ENCODE results near the gene PARP2. TPM values are rescaled to one million over a fixed set of nuclear protein-coding genes. Genes with fewer than 3 reads are reported as not detected.

The PARP2 gene
- total and polyA plus RNA-seq, 2 of the 8 experiments (the other 6 are each of a cell fraction or from before 2014, with no cell fraction given) = 27.7 to 41.7 TPM

Small RNA genes lying within 50 kb of the gene (small RNA-seq; reads per million reads assigned to genes)
- gene SNORA79B (ENCODE audit: insufficient read depth) (1.0 reads per million), gene SNORD126 (ENCODE audit: insufficient read depth) (348 reads per million, percentile 99 among the genes with 10 or more reads in this experiment)

Other genes starting within 250 kb of the PARP2 start
- gene OR4K17, start 232.9 kb upstream of the PARP2 start, total RNA-seq (2021; fragmentation: NEBNext Ultra II Directional; extraction: Animal tissue kit (Norgen Biotek cat#: 25700)) = not detected in 2 replicates
- not detected in 2 replicates for gene OR4K17, start 232.9 kb upstream of the PARP2 start, polyA plus RNA-seq (2011; rRNA removed)
- gene OR4N5, start 204.8 kb upstream of the PARP2 start, total RNA-seq (2021; fragmentation: NEBNext Ultra II Directional; extraction: Animal tissue kit (Norgen Biotek cat#: 25700)) = not detected in 2 replicates
- not detected in 2 replicates for gene OR4N5, start 204.8 kb upstream of the PARP2 start, polyA plus RNA-seq (2011; rRNA removed)
- gene OR11G2, start 152.7 kb upstream of the PARP2 start, total RNA-seq (2021; fragmentation: NEBNext Ultra II Directional; extraction: Animal tissue kit (Norgen Biotek cat#: 25700)) = not detected in 2 replicates
- not detected in 2 replicates for gene OR11G2, start 152.7 kb upstream of the PARP2 start, polyA plus RNA-seq (2011; rRNA removed)
- gene OR11H6, start 119.9 kb upstream of the PARP2 start, total RNA-seq (2021; fragmentation: NEBNext Ultra II Directional; extraction: Animal tissue kit (Norgen Biotek cat#: 25700)) = not detected in 2 replicates
- not detected in 2 replicates for gene OR11H6, start 119.9 kb upstream of the PARP2 start, polyA plus RNA-seq (2011; rRNA removed)
- gene OR11H7, start 114.7 kb upstream of the PARP2 start, total RNA-seq (2021; fragmentation: NEBNext Ultra II Directional; extraction: Animal tissue kit (Norgen Biotek cat#: 25700)) = not detected in 2 replicates
- gene OR11H7, start 114.7 kb upstream of the PARP2 start, polyA plus RNA-seq (2011; rRNA removed) = not detected in 2 replicates
- not detected in 2 replicates for gene OR11H4, start 104.3 kb upstream of the PARP2 start, total RNA-seq (2021; fragmentation: NEBNext Ultra II Directional; extraction: Animal tissue kit (Norgen Biotek cat#: 25700))
- not detected in 2 replicates for gene OR11H4, start 104.3 kb upstream of the PARP2 start, polyA plus RNA-seq (2011; rRNA removed)
- gene TTC5, start 37.7 kb upstream of the PARP2 start, total RNA-seq (2021; fragmentation: NEBNext Ultra II Directional; extraction: Animal tissue kit (Norgen Biotek cat#: 25700)) = 18.0 and 20.7 TPM in 2 replicates
- gene TTC5, start 37.7 kb upstream of the PARP2 start, polyA plus RNA-seq (2011; rRNA removed) = 6.4 and 9.1 TPM in 2 replicates
- 156 and 173 TPM in 2 replicates for gene CCNB1IP1, start 10.4 kb upstream of the PARP2 start, total RNA-seq (2021; fragmentation: NEBNext Ultra II Directional; extraction: Animal tissue kit (Norgen Biotek cat#: 25700))
- 180 and 277 TPM in 2 replicates for gene CCNB1IP1, start 10.4 kb upstream of the PARP2 start, polyA plus RNA-seq (2011; rRNA removed)
- gene TEP1, start 69.9 kb downstream of the PARP2 start, total RNA-seq (2021; fragmentation: NEBNext Ultra II Directional; extraction: Animal tissue kit (Norgen Biotek cat#: 25700)) = 9.6 and 10.7 TPM in 2 replicates
- gene TEP1, start 69.9 kb downstream of the PARP2 start, polyA plus RNA-seq (2011; rRNA removed) = 6.9 and 8.7 TPM in 2 replicates
- gene KLHL33, start 92.5 kb downstream of the PARP2 start, total RNA-seq (2021; fragmentation: NEBNext Ultra II Directional; extraction: Animal tissue kit (Norgen Biotek cat#: 25700)) = 0.11 TPM in 1 of 2 replicates, not detected in the other
- gene KLHL33, start 92.5 kb downstream of the PARP2 start, polyA plus RNA-seq (2011; rRNA removed) = 0.17 and 0.20 TPM in 2 replicates
- 34.4 and 42.3 TPM in 2 replicates for gene OSGEP, start 111.2 kb downstream of the PARP2 start, total RNA-seq (2021; fragmentation: NEBNext Ultra II Directional; extraction: Animal tissue kit (Norgen Biotek cat#: 25700))
- 78.6 and 89.5 TPM in 2 replicates for gene OSGEP, start 111.2 kb downstream of the PARP2 start, polyA plus RNA-seq (2011; rRNA removed)
- gene APEX1, start 111.6 kb downstream of the PARP2 start, total RNA-seq (2021; fragmentation: NEBNext Ultra II Directional; extraction: Animal tissue kit (Norgen Biotek cat#: 25700)) = 384 and 404 TPM in 2 replicates
- gene APEX1, start 111.6 kb downstream of the PARP2 start, polyA plus RNA-seq (2011; rRNA removed) = 663 and 700 TPM in 2 replicates
- 29.5 and 33.4 TPM in 2 replicates for gene PIP4P1, start 117.8 kb downstream of the PARP2 start, total RNA-seq (2021; fragmentation: NEBNext Ultra II Directional; extraction: Animal tissue kit (Norgen Biotek cat#: 25700))
- 60.0 and 67.7 TPM in 2 replicates for gene PIP4P1, start 117.8 kb downstream of the PARP2 start, polyA plus RNA-seq (2011; rRNA removed)
- 108 and 110 TPM in 2 replicates for gene PNP, start 125.8 kb downstream of the PARP2 start, total RNA-seq (2021; fragmentation: NEBNext Ultra II Directional; extraction: Animal tissue kit (Norgen Biotek cat#: 25700))
- 97.6 and 130 TPM in 2 replicates for gene PNP, start 125.8 kb downstream of the PARP2 start, polyA plus RNA-seq (2011; rRNA removed)
- gene RNASE10, start 161.9 kb downstream of the PARP2 start, total RNA-seq (2021; fragmentation: NEBNext Ultra II Directional; extraction: Animal tissue kit (Norgen Biotek cat#: 25700)) = 0.67 TPM in 1 of 2 replicates, not detected in the other
- gene RNASE10, start 161.9 kb downstream of the PARP2 start, polyA plus RNA-seq (2011; rRNA removed) = not detected in 2 replicates
- not detected in 2 replicates for gene RNASE9, start 217.4 kb downstream of the PARP2 start, total RNA-seq (2021; fragmentation: NEBNext Ultra II Directional; extraction: Animal tissue kit (Norgen Biotek cat#: 25700))
- gene RNASE9, start 217.4 kb downstream of the PARP2 start, polyA plus RNA-seq (2011; rRNA removed) = 0.06 TPM in 2 replicates
- gene RNASE11, start 244.4 kb downstream of the PARP2 start, total RNA-seq (2021; fragmentation: NEBNext Ultra II Directional; extraction: Animal tissue kit (Norgen Biotek cat#: 25700)) = not detected in 2 replicates
- not detected in 2 replicates for gene RNASE11, start 244.4 kb downstream of the PARP2 start, polyA plus RNA-seq (2011; rRNA removed)
- not detected in 2 replicates for gene RNASE12, start 247.7 kb downstream of the PARP2 start, total RNA-seq (2021; fragmentation: NEBNext Ultra II Directional; extraction: Animal tissue kit (Norgen Biotek cat#: 25700))
- gene RNASE12, start 247.7 kb downstream of the PARP2 start, polyA plus RNA-seq (2011; rRNA removed) = not detected in 2 replicates

Measured in H1 (cell line).